Measurements from ENCODE around the gene SLC19A1. TPM values are rescaled to one million over a fixed set of nuclear protein-coding genes. Genes with fewer than 3 reads are reported as not detected.

SLC19A1 gene
- total RNA-seq, 1 experiment from 2014 or later = 21.4 TPM

GRCh38 chr21:45537746-45538291, 4.4 kb downstream of the SLC19A1 start:
- no peaks in the 10 kb centered on the region for H3K9me3 Mint-ChIP-seq (ENCODE audit: low read depth, unreplicated experiment)
- no peak overlapping the region for H3K27ac Mint-ChIP-seq (ENCODE audit: unreplicated experiment)
- TF ChIP-seq CTCF (IDR thresholded peaks at IDR 0.05; ENCODE audit: unreplicated experiment) = no peak
- H3K27me3 Mint-ChIP-seq (ENCODE audit: unreplicated experiment) = no peaks in the 10 kb centered on the region
- no peak for DNase-seq
- no peaks in the 10 kb centered on the region for H3K4me1 Mint-ChIP-seq (ENCODE audit: low read depth, unreplicated experiment)
- BruUV-seq (replicated peaks) = no TSS peak
- peaks cover 15% of the 10 kb centered on the region for H3K36me3 Mint-ChIP-seq (ENCODE audit: insufficient read depth, unreplicated experiment)
- intact Hi-C loops (cut with micrococcal nuclease; ENCODE audit: unreplicated experiment) = no loop called here
- no peak overlapping the region for H3K4me3 Mint-ChIP-seq (ENCODE audit: low read depth, unreplicated experiment)
- CTCF ChIA-PET = no interaction called here

- CTCF ChIA-PET = no interaction called here
- intact Hi-C loops (cut with micrococcal nuclease; ENCODE audit: unreplicated experiment) = no loop called here
- Mint-ChIP-seq H3K4me3 (ENCODE audit: low read depth, unreplicated experiment) (no peak overlapping the region), H3K9me3 (ENCODE audit: low read depth, unreplicated experiment) (no peaks in the 10 kb centered on the region), H3K27ac (ENCODE audit: unreplicated experiment) (no peak overlapping the region), H3K27me3 (ENCODE audit: unreplicated experiment) (no peaks in the 10 kb centered on the region), H3K36me3 (ENCODE audit: insufficient read depth, unreplicated experiment) (peaks cover 15% of the 10 kb centered on the region), H3K4me1 (ENCODE audit: low read depth, unreplicated experiment) (no peaks in the 10 kb centered on the region)
- TF ChIP-seq CTCF (IDR thresholded peaks at IDR 0.05; ENCODE audit: unreplicated experiment) = no peak
- no peak for DNase-seq
- no TSS peak for BruUV-seq (replicated peaks)
Observed at GRCh38 chr21:45537111-45537745, 5.0 kb downstream of the SLC19A1 start.

GRCh38 chr21:45536301-45537081, 5.7 kb downstream of the SLC19A1 start:
- Mint-ChIP-seq H3K27ac (ENCODE audit: unreplicated experiment) (no peak overlapping the region), H3K4me1 (ENCODE audit: low read depth, unreplicated experiment) (no peaks in the 10 kb centered on the region), H3K4me3 (ENCODE audit: low read depth, unreplicated experiment) (no peak overlapping the region), H3K36me3 (ENCODE audit: insufficient read depth, unreplicated experiment) (peaks cover 17% of the 10 kb centered on the region), H3K27me3 (ENCODE audit: unreplicated experiment) (no peaks in the 10 kb centered on the region), H3K9me3 (ENCODE audit: low read depth, unreplicated experiment) (no peaks in the 10 kb centered on the region)
- no peak for DNase-seq
- TF ChIP-seq CTCF (IDR thresholded peaks at IDR 0.05; ENCODE audit: unreplicated experiment) = no peak
- BruUV-seq (replicated peaks) = no TSS peak
- CTCF ChIA-PET = interaction anchor here (0.5 kb wide), 1 partner anchor 29 kb away, joined by 4 read pairs; no protein-coding TSS in a partner anchor
- intact Hi-C loops (cut with micrococcal nuclease; ENCODE audit: unreplicated experiment) = no loop called here

GRCh38 chr21:45535341-45536081, 6.7 kb downstream of the SLC19A1 start:
- peaks cover 11% of the 10 kb centered on the region for H3K36me3 Mint-ChIP-seq (ENCODE audit: insufficient read depth, unreplicated experiment)
- no peak overlapping the region for H3K27ac Mint-ChIP-seq (ENCODE audit: unreplicated experiment)
- no peaks in the 10 kb centered on the region for H3K9me3 Mint-ChIP-seq (ENCODE audit: low read depth, unreplicated experiment)
- H3K4me1 Mint-ChIP-seq (ENCODE audit: low read depth, unreplicated experiment) = no peaks in the 10 kb centered on the region
- TF ChIP-seq CTCF (IDR thresholded peaks at IDR 0.05; ENCODE audit: unreplicated experiment) = no peak
- H3K4me3 Mint-ChIP-seq (ENCODE audit: low read depth, unreplicated experiment) = no peak overlapping the region
- intact Hi-C loops (cut with micrococcal nuclease; ENCODE audit: unreplicated experiment) = no loop called here
- CTCF ChIA-PET = interaction anchor here (0.5 kb wide), 1 partner anchor 28 kb away, joined by 4 read pairs; no protein-coding TSS in a partner anchor
- BruUV-seq (replicated peaks) = no TSS peak
- H3K27me3 Mint-ChIP-seq (ENCODE audit: unreplicated experiment) = no peaks in the 10 kb centered on the region
- no peak for DNase-seq

All from Calu3 (cell line).